Neural crest cell (in vitro differentiated cells): ENCODE data around the gene PSG1. TPM values are rescaled to one million over a fixed set of nuclear protein-coding genes. Genes with fewer than 3 reads are reported as not detected.
"Not testable (repeated sequence)": the region's sequence is repeated elsewhere in the genome, so short reads cannot be mapped to it uniquely, and the experiment has no call there.

Experiments used
- DNase-seq: peaks from one replicate; pipeline ENCODE4 v3.0.0; 2021; ENCODE audit warnings: low read depth, mixed read lengths, low spot score
- H3K27ac Mint-ChIP-seq: one replicate; pipeline ENCODE4 v1.8.0; 2021; ENCODE audit warnings: mild to moderate bottlenecking, mixed read lengths; ENCODE audit not compliant: unreplicated experiment
- H3K27me3 Mint-ChIP-seq: 2 replicates; pipeline ENCODE4 v1.8.0; 2021; ENCODE audit warnings: low read depth, mild to moderate bottlenecking, mixed read lengths
- H3K36me3 Mint-ChIP-seq: 2 replicates; pipeline ENCODE4 v1.8.0; 2021; ENCODE audit warnings: low read depth, mild to moderate bottlenecking, mixed read lengths
- H3K4me1 Mint-ChIP-seq: 2 replicates; pipeline ENCODE4 v1.8.0; 2021; ENCODE audit warnings: mixed read lengths
- H3K4me3 Mint-ChIP-seq: one replicate; pipeline ENCODE4 v1.8.0; 2021; ENCODE audit warnings: mild to moderate bottlenecking, mixed read lengths
- H3K9me3 Mint-ChIP-seq: 2 replicates; pipeline ENCODE4 v1.8.0; 2021; ENCODE audit warnings: mixed read lengths
- CTCF ChIP-seq: fragments of 200-600 bp; sonication (generic); conservative IDR thresholded peaks from 2 replicates; pipeline ENCODE4 v1.5.0; 2021; ENCODE audit warnings: antibody characterized with exemption, mild to moderate bottlenecking
- long read RNA-seq: library from polyadenylated mRNA; unstranded; transcript quantifications from one replicate; pipeline ENCODE4 v2.0.0, GENCODE V29; 2020
- total RNA-seq: library from RNA; stranded (reverse); gene quantifications from 2 replicates; pipeline ENCODE4 v1.2.1, GENCODE V29; 2021

PSG1 gene
- total RNA-seq = not detected in 2 replicates
- long read RNA-seq = 0 reads

GRCh38 chr19:42879613-42880012 lies at the start of gene PSG1:
Gene PSG1 (minus strand): TSS chr19:42879713. CDS start chr19:42879581, 132 bp downstream.
- H3K4me3 Mint-ChIP-seq = no peak within 1 kb of the TSS
- H3K4me1 Mint-ChIP-seq = no peaks in the 10 kb centered on the region
- no peaks in the 10 kb centered on the region for H3K27me3 Mint-ChIP-seq
- no peak within 1 kb of the TSS for H3K27ac Mint-ChIP-seq
- peaks cover 2% of the 10 kb centered on the region for H3K36me3 Mint-ChIP-seq
- H3K9me3 Mint-ChIP-seq = peaks cover 8% of the 10 kb centered on the region
- no peak for TF ChIP-seq CTCF
- no peak for DNase-seq

GRCh38 chr19:42928896-42929295 lies 49.4 kb upstream of the PSG1 start:
- no peak for TF ChIP-seq CTCF
- H3K9me3 Mint-ChIP-seq = peaks cover 20% of the 10 kb centered on the region
- no peak overlapping the region for H3K27ac Mint-ChIP-seq
- no peak for DNase-seq
- no peaks in the 10 kb centered on the region for H3K4me1 Mint-ChIP-seq
- no peak overlapping the region for H3K4me3 Mint-ChIP-seq
- H3K27me3 Mint-ChIP-seq = no peaks in the 10 kb centered on the region
- H3K36me3 Mint-ChIP-seq = peaks cover 7% of the 10 kb centered on the region

GRCh38 chr19:42926781-42927180 lies 47.3 kb upstream of the PSG1 start:
- H3K9me3 Mint-ChIP-seq = peaks cover 23% of the 10 kb centered on the region
- no peak for DNase-seq
- peaks cover 11% of the 10 kb centered on the region for H3K36me3 Mint-ChIP-seq
- H3K4me3 Mint-ChIP-seq = no peak overlapping the region
- H3K27me3 Mint-ChIP-seq = no peaks in the 10 kb centered on the region
- H3K4me1 Mint-ChIP-seq = no peaks in the 10 kb centered on the region
- no peak overlapping the region for H3K27ac Mint-ChIP-seq
- no peak for TF ChIP-seq CTCF

GRCh38 chr19:42923106-42923505 lies 43.6 kb upstream of the PSG1 start:
- not testable (repeated sequence) for H3K27me3 Mint-ChIP-seq, H3K27ac Mint-ChIP-seq, H3K4me1 Mint-ChIP-seq, H3K36me3 Mint-ChIP-seq, DNase-seq, H3K4me3 Mint-ChIP-seq
- H3K9me3 Mint-ChIP-seq = peaks cover 18% of the 10 kb centered on the region

- not testable (repeated sequence) for H3K36me3 Mint-ChIP-seq, H3K4me3 Mint-ChIP-seq, DNase-seq, H3K27me3 Mint-ChIP-seq, H3K27ac Mint-ChIP-seq, H3K4me1 Mint-ChIP-seq
- peaks cover 13% of the 10 kb centered on the region for H3K9me3 Mint-ChIP-seq
Measured at GRCh38 chr19:42920971-42921370, 41.5 kb upstream of the PSG1 start.

- peaks cover 13% of the 10 kb centered on the region for H3K9me3 Mint-ChIP-seq
Measured at GRCh38 chr19:42919757-42920079, 40.2 kb upstream of the PSG1 start.

GRCh38 chr19:42919070-42919756 lies 39.7 kb upstream of the PSG1 start:
- H3K9me3 Mint-ChIP-seq = peaks cover 13% of the 10 kb centered on the region
- DNase-seq, H3K4me3 Mint-ChIP-seq, H3K27ac Mint-ChIP-seq, H3K36me3 Mint-ChIP-seq, H3K27me3 Mint-ChIP-seq, H3K4me1 Mint-ChIP-seq: not testable (repeated sequence)

More at GRCh38 chr19:42919757-42920079, 40.2 kb upstream of the PSG1 start:
- no peak for DNase-seq
- Mint-ChIP-seq H3K4me1 (no peaks in the 10 kb centered on the region), H3K36me3 (peaks cover 6% of the 10 kb centered on the region), H3K4me3 (no peak overlapping the region), H3K27ac (no peak overlapping the region), H3K27me3 (no peaks in the 10 kb centered on the region)
- no peak for TF ChIP-seq CTCF

- H3K4me3 Mint-ChIP-seq, H3K4me1 Mint-ChIP-seq: not testable (repeated sequence)
Measured at GRCh38 chr19:42918377-42919069, 39.0 kb upstream of the PSG1 start.

GRCh38 chr19:42917634-42918033 lies 38.1 kb upstream of the PSG1 start, which contains the start of gene PSG6:
Gene PSG6 (minus strand): TSS chr19:42917894. CDS start chr19:42917792, 102 bp downstream.
- H3K36me3 Mint-ChIP-seq, DNase-seq, H3K4me1 Mint-ChIP-seq, H3K4me3 Mint-ChIP-seq, H3K27me3 Mint-ChIP-seq, H3K27ac Mint-ChIP-seq: not testable (repeated sequence)
- peaks cover 13% of the 10 kb centered on the region for H3K9me3 Mint-ChIP-seq

More at GRCh38 chr19:42918377-42919069, 39.0 kb upstream of the PSG1 start:
- H3K36me3 Mint-ChIP-seq, H3K27ac Mint-ChIP-seq, DNase-seq, H3K27me3 Mint-ChIP-seq: not testable (repeated sequence)
- peaks cover 15% of the 10 kb centered on the region for H3K9me3 Mint-ChIP-seq
